Stimulated activated naive B cell treated with anti-CD40 and anti-IgM and Interleukin-4, amounts not matched to agents 10 μg/mL and 1 μg/mL and 100 μg/mL, for 72 hours (primary cell): ENCODE measurements around the gene MYORG.

Experiments used
- ATAC-seq, 2 donors: fragments of 150-1000 bp; cut with Tn5 transposase; replicated peaks; 2 replicates each; pipeline ENCODE4 v1.10.0; 2021; ENCODE audit warnings: moderate library complexity in 1 of 2
- DNase-seq: peaks from one replicate; pipeline ENCODE4 v3.0.0; 2021
- H3K27ac Mint-ChIP-seq: one replicate; pipeline ENCODE4 v1.8.0; 2022; ENCODE audit warnings: mild to moderate bottlenecking, mixed read lengths
- H3K27me3 Mint-ChIP-seq, 2 donors: one replicate each; pipeline ENCODE4 v1.8.0; 2022; ENCODE audit warnings: mixed read lengths in 2 of 2
- H3K36me3 Mint-ChIP-seq, 2 donors: one replicate each; pipeline ENCODE4 v1.8.0; 2022; ENCODE audit warnings: mixed read lengths in 2 of 2, mild to moderate bottlenecking in 1 of 2
- H3K4me1 Mint-ChIP-seq, 2 donors: one replicate each; pipeline ENCODE4 v1.8.0; 2022; ENCODE audit warnings: mixed read lengths in 2 of 2, mild to moderate bottlenecking in 1 of 2
- H3K4me3 Mint-ChIP-seq, 2 donors: one replicate each; pipeline ENCODE4 v1.8.0; 2022; ENCODE audit warnings: mild to moderate bottlenecking in 2 of 2, mixed read lengths in 2 of 2, moderate library complexity in 1 of 2
- H3K9me3 Mint-ChIP-seq, 2 donors: one replicate each; pipeline ENCODE4 v1.8.0; 2022; ENCODE audit warnings: mixed read lengths in 2 of 2, mild to moderate bottlenecking in 1 of 2

MYORG gene

DNA sequence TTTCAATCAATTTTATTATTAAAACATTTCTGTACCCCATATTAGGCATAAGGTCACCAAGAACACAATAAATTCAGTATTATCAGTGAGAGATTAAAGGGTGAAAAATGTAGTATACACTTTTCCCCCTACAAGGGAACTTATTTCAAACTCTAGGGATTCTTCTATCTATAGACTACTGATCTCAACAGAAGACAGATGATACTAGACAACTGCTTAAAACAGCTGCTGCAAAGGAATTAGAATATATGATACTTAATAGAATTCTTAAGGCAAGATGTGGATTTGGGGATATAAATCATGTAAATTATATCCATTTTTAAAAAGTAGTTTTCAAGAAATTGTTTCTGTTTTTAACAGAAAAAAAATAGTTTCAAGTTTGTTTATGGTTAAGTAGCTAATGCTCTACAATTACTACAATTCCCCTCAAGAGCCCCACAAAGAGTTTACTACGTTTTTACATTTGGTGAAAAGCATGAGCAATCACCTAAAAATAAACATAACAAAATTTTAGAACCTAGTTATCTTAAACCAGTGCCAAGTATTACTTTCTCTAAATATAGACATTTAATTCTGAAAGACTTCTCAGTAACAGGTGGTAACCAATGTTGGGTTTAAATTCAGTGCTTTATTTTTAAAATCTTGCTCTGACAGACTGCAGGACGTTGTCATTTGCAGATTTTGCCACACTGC, 53.7 kb downstream of the MYORG start:
- Mint-ChIP-seq H3K4me3 (no peak overlapping the region), H3K27me3 (no peaks in the 10 kb centered on the region), H3K4me1 (no peaks in the 10 kb centered on the region), H3K36me3 (no peaks in the 10 kb centered on the region), H3K27ac (no peak overlapping the region), H3K9me3 (no peaks in the 10 kb centered on the region)
- DNase-seq (no peak), ATAC-seq (no peak)

DNA sequence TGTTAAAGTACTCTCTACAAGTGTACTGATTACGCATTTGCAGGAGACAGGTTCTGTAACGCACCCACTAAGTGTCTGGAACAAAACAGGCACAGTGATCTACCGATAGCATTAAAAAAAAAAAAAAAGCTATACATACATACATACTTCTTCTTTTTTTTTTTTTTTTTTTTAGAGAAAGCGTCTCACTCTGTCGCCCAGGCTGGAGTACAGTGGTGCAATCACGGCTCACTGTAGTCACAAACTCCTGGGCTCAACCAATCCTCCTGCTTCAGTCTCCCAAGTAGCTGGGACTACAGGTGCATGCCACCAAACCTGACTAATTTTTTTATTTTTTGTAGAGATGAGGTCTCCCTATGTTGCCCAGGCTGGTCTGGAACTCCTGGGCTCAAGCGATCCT, 55.2 kb downstream of the MYORG start:
- no peak overlapping the region for H3K4me3 Mint-ChIP-seq
- ATAC-seq: no peak
- H3K36me3 Mint-ChIP-seq: no peaks in the 10 kb centered on the region
- H3K27ac Mint-ChIP-seq: no peak overlapping the region
- H3K27me3 Mint-ChIP-seq: no peaks in the 10 kb centered on the region
- H3K4me1 Mint-ChIP-seq: no peaks in the 10 kb centered on the region
- no peak for DNase-seq
- no peaks in the 10 kb centered on the region for H3K9me3 Mint-ChIP-seq

DNA sequence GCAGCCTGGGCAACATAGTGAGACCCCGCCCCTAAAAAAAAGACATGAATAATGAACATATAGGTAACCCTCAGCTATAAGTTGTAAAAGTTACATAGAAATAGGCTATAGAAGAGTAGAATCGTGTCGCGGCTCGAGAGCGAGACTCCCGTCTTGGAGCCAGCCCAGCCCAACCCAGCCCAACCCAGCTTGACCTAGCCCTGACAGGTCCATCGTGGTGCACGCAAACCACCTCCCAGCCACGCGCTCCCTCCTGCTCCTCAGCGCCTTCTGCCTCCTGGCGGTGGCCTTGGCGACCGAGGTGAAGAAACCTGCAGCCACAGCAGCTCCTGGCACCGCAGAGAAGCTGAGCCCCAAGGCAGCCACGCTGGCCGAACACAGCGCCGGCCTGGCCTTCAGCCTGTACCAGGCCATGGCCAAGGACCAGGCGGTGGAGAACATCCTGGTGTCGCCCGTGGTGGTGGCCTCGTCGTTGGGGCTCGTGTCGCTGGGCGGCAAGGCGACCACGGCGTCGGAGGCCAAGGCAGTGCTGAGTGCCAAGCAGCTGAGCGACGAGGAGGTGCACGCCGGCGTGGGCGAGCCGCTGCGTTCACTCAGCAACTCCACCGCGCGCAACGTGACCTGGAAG, 58.4 kb downstream of the MYORG start:
- H3K27me3 Mint-ChIP-seq: no peaks in the 10 kb centered on the region
- no peaks in the 10 kb centered on the region for H3K9me3 Mint-ChIP-seq
- no peak overlapping the region for H3K27ac Mint-ChIP-seq
- DNase-seq (no peak), ATAC-seq (no peak)
- no peaks in the 10 kb centered on the region for H3K4me1 Mint-ChIP-seq
- H3K4me3 Mint-ChIP-seq: no peak overlapping the region
- H3K36me3 Mint-ChIP-seq: no peaks in the 10 kb centered on the region

DNA sequence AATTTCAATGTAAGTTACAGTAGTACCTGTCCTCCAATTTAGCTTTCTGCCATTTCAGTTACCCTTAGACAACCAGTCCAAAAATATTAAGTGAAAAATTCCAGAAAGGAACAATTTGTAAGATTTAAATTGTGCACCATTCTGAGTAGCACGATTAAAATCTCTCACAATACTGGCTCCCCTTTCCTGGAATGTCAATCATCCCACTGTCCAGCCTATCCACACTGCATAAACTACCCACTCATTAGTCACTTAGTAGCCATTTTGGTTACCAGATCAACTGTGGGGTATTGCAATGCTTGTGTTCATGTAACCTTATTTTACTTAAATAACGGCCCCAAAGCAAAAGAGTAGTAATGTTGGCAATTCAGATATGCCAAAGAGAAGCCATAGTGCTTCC, 59.3 kb downstream of the MYORG start:
- no peak for ATAC-seq
- H3K36me3 Mint-ChIP-seq: no peaks in the 10 kb centered on the region
- no peaks in the 10 kb centered on the region for H3K4me1 Mint-ChIP-seq
- H3K27me3 Mint-ChIP-seq: no peaks in the 10 kb centered on the region
- H3K4me3 Mint-ChIP-seq: no peak overlapping the region
- no peak for DNase-seq
- no peaks in the 10 kb centered on the region for H3K9me3 Mint-ChIP-seq
- H3K27ac Mint-ChIP-seq: no peak overlapping the region
